Left hindlimb (tissue), 1 donor: Measurements from ENCODE around the gene TFEB.
"Not testable (repeated sequence)": the region's sequence is repeated elsewhere in the genome, so short reads cannot be mapped to it uniquely, and the experiment has no call there.

ENCODE experiments used
- DNase-seq: peaks from one replicate; pipeline ENCODE4 v3.0.0-alpha.2; 2018

The TFEB gene

GRCh38 chr6:41735427-41736185 lies at the start of gene TFEB:
Gene TFEB (minus strand): TSS chr6:41735608. CDS start chr6:41691213, 44,395 bp downstream.
- peak; percentile 94 for DNase-seq

- no peak for DNase-seq
These were observed 49.3 kb upstream of the TFEB start for GRCh38 chr6:41784581-41785171.

- no peak for DNase-seq
These were observed 47.8 kb upstream of the TFEB start for GRCh38 chr6:41783106-41783780.

- no peak for DNase-seq
These were observed 45.9 kb upstream of the TFEB start for GRCh38 chr6:41781366-41781730.

GRCh38 chr6:41780551-41781365 lies 45.4 kb upstream of the TFEB start, which contains the start of gene PRICKLE4:
Gene PRICKLE4 (plus strand): TSS chr6:41780782. CDS start chr6:41783474, 2,692 bp downstream.
- DNase-seq = peak; percentile 57

GRCh38 chr6:41779788-41780550 lies 44.6 kb upstream of the TFEB start, which contains the start of gene FRS3:
Gene FRS3 (minus strand): TSS chr6:41779900. CDS start chr6:41776987, 2,913 bp downstream.
- peak; percentile 97 for DNase-seq

GRCh38 chr6:41779336-41779735 lies 43.9 kb upstream of the TFEB start:
- no peak for DNase-seq

GRCh38 chr6:41778895-41779294 lies 43.5 kb upstream of the TFEB start:
- DNase-seq = no peak

- no peak for DNase-seq
These were observed 42.3 kb upstream of the TFEB start for GRCh38 chr6:41777551-41778285.

- no peak for DNase-seq
These were observed 40.0 kb upstream of the TFEB start for GRCh38 chr6:41775293-41775882.

GRCh38 chr6:41774841-41775240 lies 39.4 kb upstream of the TFEB start:
- no peak for DNase-seq

- DNase-seq = no peak
These were observed 35.9 kb upstream of the TFEB start for GRCh38 chr6:41771058-41771983.

GRCh38 chr6:41770381-41771057 lies 35.1 kb upstream of the TFEB start:
- no peak for DNase-seq

GRCh38 chr6:41769376-41769775 lies 34.0 kb upstream of the TFEB start:
- DNase-seq = no peak

GRCh38 chr6:41768545-41769308 lies 33.3 kb upstream of the TFEB start:
- no peak for DNase-seq

GRCh38 chr6:41767112-41767833 lies 31.9 kb upstream of the TFEB start:
- DNase-seq = no peak

GRCh38 chr6:41766043-41766664 lies 30.7 kb upstream of the TFEB start:
- not testable (repeated sequence) for DNase-seq
